Uterus (tissue), 4 donors: ENCODE results near the gene RTCA. TPM values are rescaled to one million over a fixed set of nuclear protein-coding genes. Genes with fewer than 3 reads are reported as not detected.

Source experiments
- DNase-seq, 2 donors: peaks; one replicate each; pipeline ENCODE4 v3.0.0-alpha.2; 2019 to 2020
- H3K27ac ChIP-seq, 2 donors: fragments of 200-600 bp; sonication (generic); 1 replicate in 1 of 2; 2 replicates in 1 of 2; pipeline ENCODE4 v1.5.1; 2016 to 2018
- H3K27me3 ChIP-seq, 2 donors: fragments of 200-600 bp; sonication (generic); one replicate each; pipeline ENCODE4 v1.5.1; 2018 to 2019; ENCODE audit warnings: control low read depth in 1 of 2
- H3K36me3 ChIP-seq, 2 donors: fragments of 200-600 bp; sonication (generic); one replicate each; pipeline ENCODE4 v1.5.1; 2019; ENCODE audit warnings: control low read depth in 1 of 2
- H3K4me1 ChIP-seq, 2 donors: fragments of 200-600 bp; sonication (generic); one replicate each; pipeline ENCODE4 v1.5.1; 2018 to 2019; ENCODE audit warnings: control low read depth in 1 of 2
- H3K4me3 ChIP-seq, 2 donors: fragments of 200-600 bp; sonication (generic); 1 replicate in 1 of 2; 2 replicates in 1 of 2; pipeline ENCODE4 v1.5.1; 2018 to 2019; ENCODE audit warnings: mild to moderate bottlenecking in 1 of 2
- H3K9me3 ChIP-seq, 2 donors: fragments of 200-600 bp; sonication (generic); one replicate each; pipeline ENCODE4 v1.5.1; 2019; ENCODE audit warnings: control low read depth in 1 of 2
- CTCF ChIP-seq, 4 experiments: fragments of 200-600 bp in 2 of 4; fragments of 450-650 bp in 2 of 4; sonication (generic) in 2 of 4; IDR thresholded peaks; one replicate each; pipeline ENCODE4 v1.5.1; 2016 to 2019; ENCODE audit warnings: antibody characterized with exemption in 4 of 4, mild to moderate bottlenecking in 2 of 4, moderate library complexity in 1 of 4
- POLR2A ChIP-seq, 2 donors: fragments of 450-650 bp; IDR thresholded peaks; one replicate each; pipeline ENCODE4 v1.6.1; 2016; ENCODE audit warnings: antibody characterized with exemption in 2 of 2, mild to moderate bottlenecking in 1 of 2, moderate library complexity in 1 of 2
- intact Hi-C: fragments of 100-400 bp; cut with DNase I; formaldehyde crosslinking; loops from one replicate; pipeline ENCODE4 v1.15.1; 2023; ENCODE audit warnings: low total_unique reads
- total RNA-seq, 4 donors: library from RNA; depleted of rRNA in 3 of 4; stranded (reverse); fragments of >200 nt in 3 of 4; gene quantifications; one replicate each; pipeline versions ENCODE4 v1.1.0 to v1.2.4, GENCODE V29; 2014 to 2023
- donor health status: DM: yes; HTN: yes; CAD: no.

RTCA gene
- total RNA-seq, 4 donors from 2014 or later = 8.7 to 29.5 (median 14.8) TPM

DNA sequence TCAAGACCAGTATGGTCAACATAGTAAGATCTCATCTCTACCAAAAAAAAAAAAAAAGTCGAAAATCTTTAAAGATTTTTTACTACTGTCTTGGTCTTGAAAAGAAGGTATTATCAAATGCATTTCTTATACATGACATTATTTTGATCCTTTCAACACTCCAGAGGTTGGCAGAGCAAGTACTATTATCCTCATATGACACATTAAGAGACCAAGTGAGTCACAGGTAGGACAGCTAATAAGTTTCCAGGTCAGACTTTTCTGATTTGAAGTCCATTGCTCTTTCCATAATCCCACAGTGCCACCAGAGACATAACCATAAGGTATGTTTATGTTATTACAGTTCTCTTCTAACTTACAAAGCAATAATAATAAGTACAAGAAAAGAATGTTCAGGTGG, 31.6 kb upstream of the RTCA start:
- intact Hi-C loops = no loop called here
- DNase-seq = no peak
- Histone ChIP-seq H3K4me3 (no peak overlapping the region), H3K27me3 (no peaks in the 10 kb centered on the region), H3K27ac (no peak overlapping the region), H3K36me3 (no peaks in the 10 kb centered on the region), H3K9me3 (no peaks in the 10 kb centered on the region), H3K4me1 (no peaks in the 10 kb centered on the region)
- no peak for TF ChIP-seq POLR2A (IDR thresholded peaks at IDR 0.05)

GRCh38 chr1:100237091-100237490, 28.9 kb upstream of the RTCA start:
- no peaks in the 10 kb centered on the region for H3K27me3 ChIP-seq
- intact Hi-C loops = no loop called here
- TF ChIP-seq POLR2A (IDR thresholded peaks at IDR 0.05) (no peak), CTCF (IDR thresholded peaks at IDR 0.05) (no peak)
- no peaks in the 10 kb centered on the region for H3K36me3 ChIP-seq
- no peak overlapping the region for H3K4me3 ChIP-seq
- no peak for DNase-seq
- H3K9me3 ChIP-seq = no peaks in the 10 kb centered on the region
- H3K27ac ChIP-seq = no peak overlapping the region
- no peaks in the 10 kb centered on the region for H3K4me1 ChIP-seq

- no peak for TF ChIP-seq CTCF (IDR thresholded peaks at IDR 0.05)
- no peak for TF ChIP-seq POLR2A (IDR thresholded peaks at IDR 0.05)
- Histone ChIP-seq H3K9me3 (no peaks in the 10 kb centered on the region), H3K27me3 (no peaks in the 10 kb centered on the region), H3K4me3 (no peak overlapping the region), H3K27ac (no peak overlapping the region), H3K4me1 (no peaks in the 10 kb centered on the region), H3K36me3 (no peaks in the 10 kb centered on the region)
- intact Hi-C loops = no loop called here
- DNase-seq = no peak
Observed at GRCh38 chr1:100239961-100240360, 26.1 kb upstream of the RTCA start.

DNA sequence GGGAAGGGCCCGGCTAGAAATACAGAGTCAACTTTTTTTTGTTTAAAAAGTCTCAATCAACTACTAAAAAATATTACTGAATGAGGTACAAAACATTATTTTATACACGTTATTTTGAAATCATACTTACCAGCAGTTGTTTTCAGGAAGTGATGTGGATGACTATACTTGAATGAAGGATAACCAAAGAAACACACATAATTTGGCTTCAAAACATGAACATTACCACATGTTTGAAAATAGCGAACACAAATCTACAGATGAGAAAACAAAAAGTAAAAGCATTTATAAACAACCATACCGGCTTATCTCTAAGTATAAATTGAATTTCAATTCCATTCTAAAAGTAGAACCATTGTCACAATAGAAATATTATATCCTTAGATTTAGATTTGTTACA, 25.4 kb upstream of the RTCA start:
- intact Hi-C loops = no loop called here
- Histone ChIP-seq H3K36me3 (no peaks in the 10 kb centered on the region), H3K4me3 (no peak overlapping the region), H3K27me3 (no peaks in the 10 kb centered on the region), H3K4me1 (no peaks in the 10 kb centered on the region), H3K9me3 (no peaks in the 10 kb centered on the region), H3K27ac (no peak overlapping the region)
- TF ChIP-seq POLR2A (IDR thresholded peaks at IDR 0.05) (no peak), CTCF (IDR thresholded peaks at IDR 0.05) (no peak)
- DNase-seq = no peak

DNA sequence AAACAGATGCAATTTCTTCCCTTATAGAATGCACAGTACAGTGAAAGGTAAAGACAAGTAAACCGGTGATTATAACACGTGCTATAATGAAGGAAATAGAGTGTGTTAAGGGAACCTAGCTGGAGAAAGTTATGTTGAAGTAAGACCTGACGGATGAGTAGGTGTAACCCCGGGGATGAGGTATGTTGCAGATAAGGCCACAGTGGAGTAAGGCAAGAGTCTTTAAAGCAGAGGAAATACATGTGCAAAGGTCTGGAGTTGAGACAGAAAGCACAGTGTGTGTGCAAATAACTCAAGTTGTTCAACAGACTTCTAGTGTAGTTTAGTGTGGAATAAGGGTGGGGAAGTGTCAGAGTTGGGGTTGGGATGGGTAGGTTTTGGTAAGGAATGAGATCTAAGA, 19.3 kb upstream of the RTCA start:
- H3K36me3 ChIP-seq = no peaks in the 10 kb centered on the region
- H3K4me1 ChIP-seq = peaks cover 0 to 9% of the 10 kb centered on the region in 2 donors
- no peaks in the 10 kb centered on the region for H3K9me3 ChIP-seq
- H3K4me3 ChIP-seq = no peak overlapping the region
- no peaks in the 10 kb centered on the region for H3K27me3 ChIP-seq
- TF ChIP-seq CTCF (IDR thresholded peaks at IDR 0.05) (no peak), POLR2A (IDR thresholded peaks at IDR 0.05) (no peak)
- DNase-seq = no peak
- no peak overlapping the region for H3K27ac ChIP-seq
- intact Hi-C loops = no loop called here

DNA sequence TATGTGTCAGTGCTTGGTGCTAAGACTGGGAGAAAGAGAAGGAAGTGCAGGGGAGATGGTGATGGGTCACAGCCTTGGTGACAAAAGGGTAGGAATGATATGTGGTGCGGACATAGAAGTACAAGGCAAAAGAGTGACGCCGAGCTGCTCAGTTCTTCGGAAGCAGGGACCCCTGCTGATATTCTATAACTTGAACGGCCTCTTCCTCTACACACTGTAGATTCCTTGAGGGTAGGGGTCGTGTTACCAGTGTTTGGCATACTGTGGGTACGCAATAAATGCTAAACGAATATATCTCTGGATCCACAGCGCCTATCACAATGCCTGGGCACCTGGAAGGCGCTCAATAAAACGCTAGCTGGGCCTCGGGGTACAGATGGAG, 16.9 kb upstream of the RTCA start:
- H3K9me3 ChIP-seq = no peaks in the 10 kb centered on the region
- no peaks in the 10 kb centered on the region for H3K36me3 ChIP-seq
- H3K4me3 ChIP-seq = peak overlapping the region; percentile 73 to 90
- peak overlapping the region; percentile 88 for H3K27ac ChIP-seq
- H3K27me3 ChIP-seq = no peaks in the 10 kb centered on the region
- no peak for DNase-seq
- intact Hi-C loops = no loop called here
- TF ChIP-seq CTCF (IDR thresholded peaks at IDR 0.05) (no peak), POLR2A (IDR thresholded peaks at IDR 0.05) (no peak)
- H3K4me1 ChIP-seq = peaks cover 0 to 9% of the 10 kb centered on the region in 2 donors
